Measurements from ENCODE around the gene TTL.
"Not testable (repeated sequence)": the region's sequence is repeated elsewhere in the genome, so short reads cannot be mapped to it uniquely, and the experiment has no call there.

TTL gene

DNA sequence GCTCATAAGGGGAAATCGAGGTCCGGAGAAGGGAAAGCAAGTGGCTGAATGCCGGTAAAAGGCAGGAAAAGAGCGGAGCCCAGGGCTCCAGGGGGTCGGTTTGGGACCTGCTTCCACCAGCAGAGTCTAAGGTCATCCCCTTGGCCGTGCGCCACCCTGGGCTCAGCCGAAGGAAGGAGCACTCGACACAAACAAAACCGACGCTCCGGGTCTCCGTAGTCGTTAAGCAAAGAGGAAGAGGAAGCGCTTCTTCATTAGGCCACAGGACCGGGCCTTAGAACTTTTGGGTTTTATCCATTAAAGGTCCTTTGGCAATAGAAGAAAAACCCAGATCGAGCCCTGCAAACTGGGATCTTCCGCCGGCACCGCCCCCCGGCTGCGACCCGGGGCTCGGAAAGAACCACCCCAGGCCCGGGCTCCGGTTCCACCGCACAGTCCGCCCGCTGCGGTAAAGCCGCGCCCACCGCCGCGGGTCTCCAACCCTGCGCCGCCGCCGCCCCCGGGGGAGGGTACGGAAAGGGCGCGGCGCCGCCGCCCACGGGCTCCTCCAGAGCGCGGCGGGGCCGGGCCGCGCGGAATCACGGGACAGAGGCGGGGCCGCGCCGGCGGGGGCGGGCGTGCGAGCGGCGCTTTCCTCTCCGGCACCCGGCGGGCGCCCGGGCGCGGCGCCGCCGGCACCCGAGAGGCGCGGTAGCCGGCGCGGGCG is at the start of gene TTL:
Gene TTL, plus strand, starts transcription at position 629 of the 706 bp plus-strand sequence. CDS start 189 bp downstream, outside the sequence.
- DNase-seq, result peak; percentile 92

DNA sequence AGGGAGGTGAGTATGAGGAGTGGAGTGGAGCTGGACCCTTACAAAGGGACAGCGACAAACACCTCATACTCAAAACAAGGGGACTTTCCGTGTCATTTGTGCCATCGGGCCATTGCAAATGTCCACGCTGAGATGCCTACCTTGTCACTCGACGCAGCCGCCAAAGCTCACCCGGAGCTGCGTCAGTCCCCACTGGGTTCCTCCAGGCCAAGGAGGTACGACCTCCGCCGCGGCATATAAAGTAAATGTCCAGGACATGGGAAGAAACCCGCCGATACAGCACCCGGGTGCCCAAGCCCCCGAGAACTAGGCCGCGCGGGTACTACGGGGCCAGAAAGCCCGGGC is 49.6 kb upstream of the TTL start:
- not testable (repeated sequence) for DNase-seq

DNA sequence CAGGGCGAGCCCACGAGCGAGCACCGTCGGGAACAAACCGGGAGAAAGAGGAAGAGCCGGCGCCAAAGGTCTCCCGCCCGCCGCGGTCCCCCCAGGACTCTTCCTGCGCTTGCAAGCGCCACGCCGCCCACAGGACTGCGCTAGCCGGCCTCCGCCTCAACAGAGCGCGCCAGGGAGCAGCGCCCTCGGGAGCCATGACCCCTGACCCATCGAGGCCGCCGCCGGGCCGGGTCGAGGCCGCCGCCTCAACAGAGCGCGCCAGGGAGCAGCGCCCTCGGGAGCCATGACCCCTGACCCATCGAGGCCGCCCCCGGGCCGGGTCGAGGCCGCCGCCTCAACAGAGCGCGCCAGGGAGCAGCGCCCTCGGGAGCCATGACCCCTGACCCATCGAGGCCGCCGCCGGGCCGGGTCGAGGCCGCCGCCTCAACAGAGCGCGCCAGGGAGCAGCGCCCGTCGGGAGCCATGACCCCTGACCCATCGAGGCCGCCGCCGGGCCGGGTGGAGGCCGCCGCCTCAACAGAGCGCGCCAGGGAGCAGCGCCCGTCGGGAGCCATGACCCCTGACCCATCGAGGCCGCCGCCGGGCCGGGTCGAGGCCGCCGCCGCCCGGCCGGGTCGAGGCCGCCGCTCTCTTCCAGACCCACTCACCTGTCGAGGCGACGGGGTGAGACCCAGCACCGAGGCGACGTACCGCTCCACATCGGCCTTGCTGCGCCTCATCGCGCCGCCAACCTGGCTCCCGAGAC is 49.0 kb upstream of the TTL start:
- not testable (repeated sequence) for DNase-seq

DNA sequence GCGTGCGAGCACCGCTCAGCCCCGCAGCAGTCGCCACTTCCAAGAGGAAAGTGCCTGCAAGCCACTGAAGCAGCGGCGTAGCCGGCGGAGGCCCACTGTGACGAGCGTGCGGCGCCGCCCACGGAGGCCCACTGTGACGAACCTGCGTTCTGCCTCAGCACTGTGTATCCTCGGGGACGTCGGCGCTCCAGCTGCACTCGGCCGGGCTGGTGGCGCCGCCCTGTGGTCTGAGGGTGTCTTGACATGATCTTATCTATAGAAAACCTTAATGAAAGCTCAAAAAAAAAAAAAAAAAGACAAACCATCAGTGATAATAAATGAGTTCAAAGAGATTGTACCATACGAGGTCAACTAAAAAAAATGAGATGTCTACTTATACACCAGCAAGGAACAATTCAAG is 48.5 kb upstream of the TTL start, which contains the start of gene RGPD8:
Gene RGPD8, minus strand, starts transcription at position 166 of the 400 bp plus-strand sequence. CDS start 192 bp downstream, outside the sequence.
- DNase-seq, result not testable (repeated sequence)

DNA sequence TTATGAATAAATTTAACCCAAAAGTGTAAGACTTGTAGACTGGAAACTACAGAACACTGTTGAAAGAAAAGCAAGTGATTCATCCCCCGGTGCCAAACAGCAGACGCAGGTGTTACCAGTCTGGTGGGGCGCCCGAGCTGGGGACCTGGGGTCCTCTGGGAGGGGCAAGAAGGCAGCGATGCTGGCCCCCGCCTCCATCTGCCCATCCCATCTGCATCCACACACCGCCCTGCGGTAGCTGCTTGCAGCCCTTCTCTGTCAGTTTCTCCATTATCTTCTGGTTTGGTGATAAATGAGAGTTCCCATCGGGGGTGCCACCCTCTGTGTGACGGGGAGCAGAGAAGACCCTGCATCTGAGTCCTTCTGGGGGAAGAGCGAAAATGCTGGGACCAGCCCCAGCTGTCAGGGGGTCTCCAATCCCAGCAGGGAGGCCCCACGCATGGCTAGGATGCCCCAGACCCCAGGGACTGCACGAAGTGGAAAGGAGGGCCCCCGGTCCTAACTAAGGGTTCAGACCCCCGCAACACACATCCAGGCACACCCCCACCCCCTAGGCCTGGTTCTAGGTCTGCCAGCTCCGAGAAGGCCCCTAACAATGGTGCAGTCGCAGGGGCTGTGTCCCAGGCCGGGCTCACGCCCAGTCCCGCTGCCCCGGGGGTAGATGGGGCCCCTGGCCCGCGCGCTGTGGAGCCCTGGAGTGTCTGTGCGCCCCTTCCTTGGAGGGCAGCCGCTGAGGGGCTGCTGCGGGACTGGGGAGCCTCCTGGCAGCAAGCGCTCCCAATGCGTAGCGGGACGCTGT is 47.8 kb upstream of the TTL start:
- DNase-seq, result no peak

DNA sequence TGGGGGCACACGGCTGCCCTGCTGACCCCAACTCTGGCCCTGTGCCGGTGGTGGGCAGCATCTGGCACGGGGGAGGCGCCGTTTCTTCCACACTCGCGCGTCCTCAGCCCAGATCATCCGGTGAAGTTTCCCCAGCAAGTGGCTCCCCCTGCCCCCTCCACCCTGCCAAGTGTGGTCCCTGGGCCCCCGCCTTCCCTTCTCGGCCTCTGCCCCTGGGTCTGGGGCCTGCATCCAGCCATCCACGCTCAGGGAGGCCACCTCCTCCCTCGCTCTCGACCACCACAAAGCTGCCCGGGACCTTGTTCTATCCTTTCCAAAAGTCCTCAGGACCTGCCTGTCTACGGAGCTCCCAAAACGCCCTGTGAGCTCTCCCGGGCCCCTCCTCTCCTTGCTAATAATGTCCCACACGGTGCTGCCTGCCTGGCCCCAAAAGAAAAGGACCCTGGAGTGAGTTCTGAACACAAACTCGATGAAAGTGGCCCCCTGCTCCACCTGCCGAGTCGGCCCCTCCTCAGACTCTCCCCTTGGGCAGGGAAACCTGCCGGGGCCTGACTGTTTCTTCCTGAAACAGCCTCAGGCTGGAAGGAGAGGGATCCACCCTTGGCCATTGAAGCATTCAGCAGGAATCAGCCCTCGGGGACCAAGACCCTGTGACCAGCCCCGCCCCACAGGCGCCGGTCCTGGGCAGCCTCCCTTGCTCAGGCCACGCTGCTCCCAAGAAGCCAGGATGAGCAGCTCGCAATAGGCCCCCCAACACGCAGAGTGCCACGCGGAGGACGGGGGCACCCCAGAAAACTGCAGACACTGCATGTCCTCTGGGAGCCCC is 46.9 kb upstream of the TTL start:
- DNase-seq, result not testable (repeated sequence)

GRCh38 chr2:112435716-112436431 is 46.1 kb upstream of the TTL start:
- not testable (repeated sequence) for DNase-seq

DNA sequence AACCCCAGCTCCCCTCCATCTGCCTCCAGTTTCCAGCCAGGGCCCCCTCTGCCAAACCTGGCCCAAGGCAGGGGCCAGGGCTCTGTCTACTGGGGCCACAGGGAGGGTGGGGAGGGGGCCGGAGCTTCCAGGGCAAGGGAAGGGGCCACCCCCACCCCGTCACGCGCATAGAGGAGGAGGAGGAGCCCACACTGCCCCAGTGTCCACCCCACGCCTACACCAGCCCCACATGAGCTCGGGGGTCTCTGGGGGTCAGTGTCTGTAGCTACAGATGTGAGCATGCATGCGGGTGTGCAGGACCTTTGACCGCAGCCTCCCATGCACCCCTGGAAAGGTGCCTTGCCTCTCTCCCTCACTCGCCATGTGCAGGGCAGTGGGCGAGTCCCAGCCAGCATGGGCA is 45.0 kb upstream of the TTL start:
- DNase-seq, result not testable (repeated sequence)

GRCh38 chr2:112437405-112437831 is 44.5 kb upstream of the TTL start:
- DNase-seq, result not testable (repeated sequence)

DNA sequence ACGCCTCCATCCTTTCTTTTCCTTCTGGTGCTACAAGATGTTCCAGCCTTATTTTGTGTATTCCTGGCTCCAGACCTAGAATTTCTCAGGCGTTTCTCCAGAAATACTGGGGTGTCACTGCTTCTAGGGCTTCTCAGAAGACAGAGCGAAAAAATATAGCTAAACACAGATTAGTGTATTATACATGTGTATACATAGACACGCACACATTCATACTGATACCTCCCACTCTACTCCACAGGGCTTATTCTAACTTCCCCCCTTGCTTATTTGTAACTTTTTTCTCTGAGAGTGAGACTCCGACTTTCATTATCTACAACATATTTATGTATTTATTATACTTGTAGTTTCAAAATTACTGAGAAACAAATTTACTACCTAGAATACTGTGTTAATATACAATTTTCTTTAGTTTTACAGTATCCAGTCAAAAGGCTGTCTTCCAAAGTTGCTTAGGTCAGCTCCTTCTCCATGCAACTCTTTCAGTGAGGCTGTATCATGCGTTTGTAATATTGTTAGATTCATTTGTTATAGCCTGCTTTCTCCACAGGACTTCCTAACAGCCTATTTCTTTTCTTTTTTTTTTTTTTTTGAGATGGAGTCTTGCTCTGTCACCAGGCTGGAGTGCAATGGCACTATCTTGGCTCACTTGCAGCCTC is 43.2 kb upstream of the TTL start:
- not testable (repeated sequence) for DNase-seq

GRCh38 chr2:112444256-112444655 is 37.7 kb upstream of the TTL start:
- DNase-seq, result not testable (repeated sequence)

- DNase-seq, result no peak
These were observed 32.1 kb upstream of the TTL start for GRCh38 chr2:112449854-112450253.

GRCh38 chr2:112451317-112451716 is 30.6 kb upstream of the TTL start:
- no peak for DNase-seq

DNA sequence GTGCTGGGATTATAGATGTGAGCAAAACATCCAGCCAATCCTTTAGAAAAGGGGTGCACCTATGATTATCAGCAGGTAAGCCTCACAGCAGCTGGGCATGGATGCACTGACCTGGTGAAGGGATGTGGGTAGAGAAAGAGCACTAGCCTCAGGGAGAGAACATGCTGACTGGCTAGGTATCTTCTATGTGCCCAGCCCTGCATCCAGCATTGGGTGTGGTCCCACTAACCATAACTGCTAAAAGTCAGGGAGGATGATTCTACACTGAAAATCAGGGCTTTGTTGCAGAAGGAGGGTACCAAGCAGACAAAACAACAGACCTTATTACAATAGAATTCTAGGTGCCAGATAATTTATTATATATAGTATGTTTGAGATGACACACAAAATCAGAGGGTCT is 27.4 kb upstream of the TTL start:
- DNase-seq, result no peak

DNA sequence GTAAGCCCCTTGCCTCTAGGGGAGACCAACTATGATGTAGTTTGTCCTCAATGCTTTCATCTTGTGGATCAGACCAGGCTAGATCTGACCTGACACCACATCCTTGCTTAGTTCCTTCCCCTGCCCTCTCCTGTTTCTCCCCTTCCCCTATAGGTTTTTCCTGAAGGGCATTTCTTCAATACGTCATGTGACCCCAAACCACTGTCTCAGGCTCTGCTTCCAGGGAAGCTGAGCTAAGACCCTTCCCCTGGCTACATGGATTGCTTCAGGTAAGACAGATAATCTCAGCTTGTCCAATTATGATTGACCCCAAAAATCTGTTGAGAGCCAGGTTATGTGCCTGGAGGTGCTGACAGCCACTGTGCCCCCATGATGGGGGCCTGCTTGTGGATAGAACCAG is 22.6 kb upstream of the TTL start:
- DNase-seq, result no peak

DNA sequence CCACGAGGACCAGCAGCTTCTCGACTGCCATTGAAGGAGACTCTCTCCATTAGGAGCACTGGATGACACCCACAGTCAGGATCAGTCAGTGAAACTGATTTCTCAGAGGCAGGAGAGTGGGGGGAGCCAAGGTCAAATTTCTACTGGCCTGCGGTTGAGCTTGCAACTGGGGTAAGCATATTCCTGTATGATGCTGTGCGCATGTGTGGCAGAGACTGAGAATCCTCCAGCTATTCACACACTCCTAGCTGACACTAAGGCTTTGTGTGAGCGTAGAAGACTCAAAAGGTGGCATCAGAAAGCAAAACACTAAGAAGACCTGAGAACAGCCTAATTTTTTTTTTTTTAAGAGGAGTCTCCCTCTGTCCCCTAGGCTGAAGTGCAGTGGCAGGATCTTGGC is 19.8 kb upstream of the TTL start:
- no peak for DNase-seq

DNA sequence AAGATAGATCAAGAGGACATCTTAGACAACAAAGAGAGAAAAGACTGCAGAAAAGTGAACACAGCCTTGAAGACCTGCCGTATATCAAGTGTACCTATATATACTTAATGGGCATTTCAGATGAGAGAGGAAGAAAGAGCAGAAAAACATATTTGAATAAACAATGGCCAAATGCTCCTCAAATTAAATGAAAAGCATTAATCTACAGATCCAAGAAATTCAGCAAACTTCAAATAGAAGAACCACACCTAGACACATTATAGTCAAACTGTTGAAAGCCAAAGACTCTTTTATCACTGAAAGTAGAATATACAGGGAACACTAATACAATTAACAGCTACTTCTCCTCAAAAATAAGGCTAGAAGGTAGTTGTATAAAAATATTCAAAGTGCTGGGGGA is 18.7 kb upstream of the TTL start:
- DNase-seq, result no peak

- peak; percentile 42 for DNase-seq
These were observed 16.6 kb upstream of the TTL start for GRCh38 chr2:112465382-112465781.

- DNase-seq, result no peak
These were observed 9.3 kb upstream of the TTL start for GRCh38 chr2:112472547-112473263.

- no peak for DNase-seq
These were observed 7.0 kb upstream of the TTL start for GRCh38 chr2:112474844-112475486.

Measured in DMS53 (cell line).